GM12878 (cell line): ENCODE results near the gene FOXL1. TPM values are rescaled to one million over a fixed set of nuclear protein-coding genes. Genes with fewer than 3 reads are reported as not detected.

ENCODE experiments used
- MEF2B ChIP-seq: fragments of 450-650 bp; IDR thresholded peaks from 2 replicates; pipeline ENCODE4 v1.6.1; 2018; ENCODE audit warnings: mild to moderate bottlenecking, moderate library complexity; ENCODE audit not compliant: partially characterized antibody, poor library complexity, severe bottlenecking
- polyA plus RNA-seq, 11 experiments: library from polyadenylated mRNA; depleted of rRNA in 4 of 11; unstranded in 6 of 11; stranded (reverse) in 5 of 11; fragments of >200 nt; fragmentation: Nextera tagmentation in 4 of 11; fragmentation: Illumina TruSeq in 1 of 11; extraction: Ambion mirVana in 4 of 11; extraction: Trizol in 1 of 11; gene quantifications; 1 replicate in 1 of 11; 2 replicates in 10 of 11; pipeline versions ENCODE4 v1.2.1 to v1.2.3, GENCODE V29; 2011 to 2016; ENCODE audit warnings: inconsistent platforms in 2 of 11, missing spikeins in 2 of 11, low read depth in 1 of 11
- total RNA-seq, 4 experiments: library from RNA; depleted of rRNA in 3 of 4; stranded (reverse); fragments of >200 nt in 3 of 4; fragmentation: Illumina TruSeq in 1 of 4; extraction: Trizol in 1 of 4; gene quantifications; 2 replicates each; pipeline versions ENCODE4 v1.2.1 to v1.2.3, GENCODE V29; 2013 to 2021

The FOXL1 gene
- total and polyA plus RNA-seq, 10 of the 15 experiments (the other 5 are each of a cell fraction or from before 2014, with no cell fraction given), result 0.05 TPM; not detected in 9

- no peak for TF ChIP-seq MEF2B
Observed at GRCh38 chr16:86631444-86631843, 53.1 kb downstream of the FOXL1 start (continued).

Other genes starting within 250 kb of the FOXL1 start
- not detected in 2 replicates for gene FOXF1, start 68.0 kb upstream of the FOXL1 start, total RNA-seq (2014; rRNA removed)
- not detected in 2 replicates for gene FOXF1, start 68.0 kb upstream of the FOXL1 start, total RNA-seq (2014; rRNA removed; fragmentation: Illumina TruSeq; extraction: Trizol)
- not detected in 2 replicates for gene FOXF1, start 68.0 kb upstream of the FOXL1 start, total RNA-seq (2021)
- gene FOXF1, start 68.0 kb upstream of the FOXL1 start, polyA plus RNA-seq (2011; rRNA removed), result 0.01 TPM in 1 of 2 replicates, not detected in the other
- gene FOXF1, start 68.0 kb upstream of the FOXL1 start, polyA plus RNA-seq (2014; fragmentation: Illumina TruSeq; extraction: Trizol), result not detected in 2 replicates
- not detected for gene FOXF1, start 68.0 kb upstream of the FOXL1 start, polyA plus RNA-seq (2014; fragmentation: Nextera tagmentation; extraction: Ambion mirVana)
- gene FOXF1, start 68.0 kb upstream of the FOXL1 start, polyA plus RNA-seq (2014; rRNA removed), result not detected in 2 replicates
- gene FOXF1, start 68.0 kb upstream of the FOXL1 start, polyA plus RNA-seq (2016; fragmentation: Nextera tagmentation; extraction: Ambion mirVana), result not detected
- gene MTHFSD, start 23.3 kb upstream of the FOXL1 start, total RNA-seq (2014; rRNA removed), result 15.2 and 19.7 TPM in 2 replicates
- gene MTHFSD, start 23.3 kb upstream of the FOXL1 start, total RNA-seq (2014; rRNA removed; fragmentation: Illumina TruSeq; extraction: Trizol), result 13.5 and 14.5 TPM in 2 replicates
- gene MTHFSD, start 23.3 kb upstream of the FOXL1 start, total RNA-seq (2021), result 19.0 TPM in 2 replicates
- 21.7 and 24.5 TPM in 2 replicates for gene MTHFSD, start 23.3 kb upstream of the FOXL1 start, polyA plus RNA-seq (2011; rRNA removed)
- 15.0 and 15.7 TPM in 2 replicates for gene MTHFSD, start 23.3 kb upstream of the FOXL1 start, polyA plus RNA-seq (2014; fragmentation: Illumina TruSeq; extraction: Trizol)
- gene MTHFSD, start 23.3 kb upstream of the FOXL1 start, polyA plus RNA-seq (2014; fragmentation: Nextera tagmentation; extraction: Ambion mirVana), result 1 to 10 TPM; 2.2 to 3.3 TPM
- gene MTHFSD, start 23.3 kb upstream of the FOXL1 start, polyA plus RNA-seq (2014; rRNA removed), result 17.7 and 17.8 TPM in 2 replicates
- 10 to 100 TPM; 18.6 to 20.2 TPM for gene MTHFSD, start 23.3 kb upstream of the FOXL1 start, polyA plus RNA-seq (2016; fragmentation: Nextera tagmentation; extraction: Ambion mirVana)
- not detected in 2 replicates for gene FOXC2, start 11.7 kb upstream of the FOXL1 start, total RNA-seq (2014; rRNA removed)
- gene FOXC2, start 11.7 kb upstream of the FOXL1 start, total RNA-seq (2014; rRNA removed; fragmentation: Illumina TruSeq; extraction: Trizol), result not detected in 2 replicates
- gene FOXC2, start 11.7 kb upstream of the FOXL1 start, total RNA-seq (2021), result not detected in 2 replicates
- gene FOXC2, start 11.7 kb upstream of the FOXL1 start, polyA plus RNA-seq (2011; rRNA removed), result not detected in 2 replicates
- gene FOXC2, start 11.7 kb upstream of the FOXL1 start, polyA plus RNA-seq (2014; fragmentation: Illumina TruSeq; extraction: Trizol), result not detected in 2 replicates
- gene FOXC2, start 11.7 kb upstream of the FOXL1 start, polyA plus RNA-seq (2014; fragmentation: Nextera tagmentation; extraction: Ambion mirVana), result not detected
- gene FOXC2, start 11.7 kb upstream of the FOXL1 start, polyA plus RNA-seq (2014; rRNA removed), result 0.03 TPM in 1 of 2 replicates, not detected in the other
- gene FOXC2, start 11.7 kb upstream of the FOXL1 start, polyA plus RNA-seq (2016; fragmentation: Nextera tagmentation; extraction: Ambion mirVana), result not detected